Left cardiac atrium (tissue), 4 donors: Measurements from ENCODE around the gene EIF4G3. TPM values are rescaled to one million over a fixed set of nuclear protein-coding genes. Genes with fewer than 3 reads are reported as not detected.
"Not testable (repeated sequence)": the region's sequence is repeated elsewhere in the genome, so short reads cannot be mapped to it uniquely, and the experiment has no call there.

Source experiments
- ATAC-seq, 2 donors: fragments of 200-7000 bp; cut with Tn5 transposase; one replicate each; pipeline ENCODE4 v1.9.1; 2020; ENCODE audit warnings: mild to moderate bottlenecking in 2 of 2, moderate library complexity in 2 of 2
- DNase-seq: peaks from one replicate; pipeline ENCODE4 v3.0.0-alpha.2; 2020
- intact Hi-C, 2 donors: fragments of 100-400 bp; cut with DNase I; formaldehyde crosslinking; loops; one replicate each; pipeline versions ENCODE4 v1.14.1 to v1.15.1; 2022 to 2023
- total RNA-seq, 2 donors: library from RNA; stranded (reverse); fragmentation: NEBNext Ultra II Directional; extraction: Animal tissue kit (Norgen Biotek cat#: 25700); gene quantifications; one replicate each; pipeline ENCODE4 v1.2.1, GENCODE V29; 2021
- donor health status: DM: no; HTN: yes; CAD: no.
- donor health status: DM: no; HTN: yes; CAD: no; lungs with severe emphysema.
- donor health status: DM: yes; HTN: yes; CAD: no.
- donor health status: Dilated cardiomyopathy.

Gene EIF4G3
- total RNA-seq, 2 donors from 2014 or later, result 38.2 to 48.2 TPM

GRCh38 chr1:21091053-21091690, 85.5 kb downstream of the EIF4G3 start:
- DNase-seq (peak; percentile 38), ATAC-seq (peak in 1 of 2 donors; percentile 80)
- intact Hi-C loops, result not testable (repeated sequence)

GRCh38 chr1:21090463-21090862, 86.2 kb downstream of the EIF4G3 start:
- intact Hi-C loops, result no loop called here
- DNase-seq, result no peak
- ATAC-seq, result peak in 1 of 2 donors; percentile 41

DNA sequence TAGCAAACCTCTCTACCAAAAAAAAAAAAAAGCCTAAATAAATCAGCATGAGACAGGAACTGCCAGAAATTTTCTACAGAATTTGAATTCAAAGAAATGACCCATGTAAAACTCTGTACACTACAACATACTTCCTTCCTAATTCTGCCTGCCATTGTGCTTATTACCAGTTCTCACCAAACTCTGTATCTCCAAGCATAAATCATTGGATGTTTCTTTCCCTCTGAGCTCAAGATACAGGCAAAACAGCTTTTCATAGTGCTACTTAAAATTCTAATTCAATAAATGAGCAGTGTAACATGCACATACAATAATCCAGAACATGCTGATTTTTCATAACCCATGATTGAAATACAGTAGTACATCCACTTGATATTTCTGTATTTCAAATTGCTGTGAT, 87.0 kb downstream of the EIF4G3 start:
- DNase-seq (no peak), ATAC-seq (no peak)
- intact Hi-C loops, result no loop called here

GRCh38 chr1:21089299-21089698, 87.4 kb downstream of the EIF4G3 start:
- ATAC-seq (no peak), DNase-seq (no peak)
- intact Hi-C loops, result no loop called here

GRCh38 chr1:21084111-21084810, 92.4 kb downstream of the EIF4G3 start:
- intact Hi-C loops, result no loop called here
- DNase-seq (no peak), ATAC-seq (no peak)

DNA sequence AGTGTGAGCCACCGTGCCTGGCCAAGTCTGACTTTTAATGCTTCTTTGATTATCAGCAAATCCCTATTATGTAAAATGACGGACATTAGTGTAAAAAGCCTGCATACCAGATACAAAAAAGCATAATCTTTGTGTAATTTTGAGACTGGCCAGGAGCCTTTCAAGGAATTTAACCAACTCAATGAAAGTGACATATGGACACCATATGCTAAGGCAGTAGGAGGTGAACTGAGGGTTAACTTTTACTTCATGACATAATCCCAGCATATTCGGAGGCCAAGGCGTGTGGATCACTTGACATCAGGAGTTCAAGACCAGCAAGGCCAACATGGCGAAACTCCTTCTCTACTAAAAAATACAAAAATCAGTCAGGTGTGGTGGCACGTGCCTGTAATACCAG, 94.6 kb downstream of the EIF4G3 start:
- intact Hi-C loops, result no loop called here

GRCh38 chr1:21077085-21077484, 99.6 kb downstream of the EIF4G3 start:
- no peak for DNase-seq
- ATAC-seq, result peak in 1 of 2 donors; percentile 54
- intact Hi-C loops, result no loop called here

More for the DNA sequence above, 94.6 kb downstream of the EIF4G3 start:
- no peak for ATAC-seq
- DNase-seq, result no peak

DNA sequence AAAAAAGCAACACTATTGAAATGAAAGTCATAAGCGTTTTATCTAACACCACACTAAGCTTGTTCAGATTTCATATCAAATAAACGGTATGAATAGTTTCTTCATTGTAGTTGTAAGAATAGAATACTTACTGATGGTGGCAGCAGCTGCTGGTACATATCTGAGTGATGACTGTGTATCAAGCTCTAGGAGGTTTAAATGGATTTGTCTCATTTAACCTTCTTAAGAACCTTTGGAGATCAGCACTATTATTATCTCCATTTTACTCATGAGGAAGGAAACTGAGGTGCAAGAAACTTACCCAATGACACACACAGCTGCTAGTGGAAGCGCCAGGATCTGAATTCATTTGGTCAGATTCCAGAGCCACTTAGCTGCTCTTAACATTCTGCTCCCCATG, 104.0 kb downstream of the EIF4G3 start:
- ATAC-seq (peak in 1 of 2 donors; percentile 24), DNase-seq (no peak)
- intact Hi-C loops, result no loop called here

DNA sequence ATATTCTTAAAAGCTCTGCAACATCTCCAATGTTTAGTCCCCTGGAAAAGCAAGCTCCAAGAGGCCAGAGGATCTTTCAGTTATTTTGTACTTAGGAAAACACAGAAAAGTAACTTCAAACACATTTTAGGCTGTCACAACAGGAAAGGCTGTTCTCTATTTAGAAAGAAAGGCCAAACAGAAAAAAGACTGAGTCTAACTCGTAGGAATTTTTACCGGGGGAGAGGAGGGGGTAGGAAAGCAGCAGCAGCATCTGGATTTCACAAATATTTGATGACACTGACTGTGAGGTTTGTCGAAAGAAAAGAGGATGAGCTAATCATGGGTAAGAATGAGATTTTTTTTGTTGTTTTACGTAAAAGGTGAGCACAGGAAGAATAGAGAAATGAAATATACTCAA, 107.1 kb downstream of the EIF4G3 start:
- DNase-seq (no peak), ATAC-seq (no peak)
- intact Hi-C loops, result no loop called here

GRCh38 chr1:21068937-21069336, 107.8 kb downstream of the EIF4G3 start:
- ATAC-seq (no peak), DNase-seq (no peak)
- intact Hi-C loops, result no loop called here

- no peak for DNase-seq
- no peak for ATAC-seq
- intact Hi-C loops, result no loop called here
Measured at GRCh38 chr1:21067551-21068227, 109.0 kb downstream of the EIF4G3 start.

DNA sequence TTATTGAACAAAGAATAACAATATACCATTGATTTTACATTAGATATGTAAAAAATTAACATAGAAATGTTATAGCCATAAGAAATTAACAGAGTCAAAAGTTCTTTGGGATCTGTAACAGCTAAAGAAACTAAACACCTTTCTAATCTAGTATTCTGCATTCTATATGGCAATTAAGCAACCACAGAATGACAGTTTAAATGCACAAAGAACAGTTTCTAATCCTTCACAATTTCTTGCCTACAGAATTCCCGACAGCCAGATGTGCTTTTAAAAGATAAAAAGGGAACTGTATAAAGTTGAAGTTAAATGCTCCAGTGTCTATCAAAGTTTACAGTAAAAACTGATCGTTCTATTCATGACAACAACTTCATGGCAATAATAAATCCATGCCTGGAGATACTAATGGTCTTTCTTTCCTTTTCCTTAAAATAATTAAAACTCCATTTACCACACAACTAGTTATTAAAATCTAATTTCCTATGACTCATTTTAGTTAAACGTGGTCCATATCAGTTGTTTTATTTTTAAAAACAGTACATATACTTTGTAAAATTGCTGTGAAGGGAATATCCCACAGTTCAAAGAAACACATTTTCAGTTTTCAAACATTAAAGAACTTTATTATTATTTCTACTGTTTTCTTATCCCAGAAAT, 110.2 kb downstream of the EIF4G3 start:
- intact Hi-C loops, result no loop called here
- no peak for ATAC-seq
- no peak for DNase-seq

GRCh38 chr1:21065851-21066250, 110.8 kb downstream of the EIF4G3 start:
- ATAC-seq (no peak), DNase-seq (no peak)
- intact Hi-C loops, result no loop called here

DNA sequence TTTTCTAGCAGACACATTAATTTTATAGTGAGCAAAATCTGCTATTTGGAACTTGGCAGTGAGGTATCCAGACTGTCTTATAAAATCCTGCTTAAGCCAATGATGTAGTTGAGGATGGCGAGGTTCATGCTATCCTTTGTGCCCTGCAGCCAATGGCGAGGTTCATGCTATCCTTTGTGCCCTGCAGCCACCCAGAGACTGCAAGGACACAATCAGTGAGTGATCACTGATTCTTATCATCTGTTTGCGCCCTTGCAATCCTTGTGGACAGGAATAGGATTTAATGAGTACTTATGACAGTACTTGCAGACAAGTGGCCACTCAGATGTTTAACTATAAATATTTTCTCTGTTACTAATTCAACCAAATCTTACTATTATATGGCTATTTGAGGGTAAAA, 112.6 kb downstream of the EIF4G3 start:
- intact Hi-C loops, result no loop called here
- DNase-seq, result no peak
- no peak for ATAC-seq

- intact Hi-C loops, result no loop called here
- peak in 1 of 2 donors; percentile 22 for ATAC-seq
Measured at GRCh38 chr1:21060523-21060922, 116.2 kb downstream of the EIF4G3 start.

GRCh38 chr1:21059021-21059420, 117.7 kb downstream of the EIF4G3 start:
- intact Hi-C loops, result no loop called here
- ATAC-seq, result no peak
- no peak for DNase-seq

More at GRCh38 chr1:21060523-21060922, 116.2 kb downstream of the EIF4G3 start:
- no peak for DNase-seq

DNA sequence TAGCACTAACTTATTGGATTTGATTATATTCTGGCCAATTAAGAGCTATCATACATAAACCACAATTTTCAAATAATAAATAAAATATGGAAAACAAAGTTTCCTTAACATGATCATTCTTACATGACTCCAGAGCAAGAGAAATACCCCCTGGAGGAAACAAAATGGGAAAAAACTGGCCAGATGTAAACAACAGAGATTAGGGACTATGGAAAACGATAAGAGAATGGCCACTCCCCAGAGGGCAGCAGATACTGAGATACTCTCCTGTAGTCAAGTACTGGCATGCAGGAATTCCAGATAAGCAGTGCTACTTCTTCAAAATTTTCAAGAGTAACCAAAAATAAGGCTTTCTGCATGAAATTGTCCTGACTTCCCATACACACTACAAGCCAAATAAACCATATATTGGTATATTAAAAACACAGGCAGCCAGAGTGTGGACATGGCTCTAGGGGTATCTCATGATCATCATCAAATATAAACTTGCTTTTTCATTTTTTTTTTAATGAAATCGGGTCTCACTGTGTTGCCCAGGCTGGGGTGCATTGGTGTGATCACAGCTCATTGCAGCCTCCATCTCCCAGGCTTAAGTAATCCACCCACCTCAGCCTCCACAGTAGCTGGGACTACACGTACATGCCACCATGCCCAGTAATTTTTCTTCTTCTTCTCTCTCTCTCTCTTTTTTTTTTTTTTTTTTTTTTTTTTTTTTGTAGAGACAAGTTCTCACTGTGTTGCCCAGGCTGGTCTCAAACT, 118.5 kb downstream of the EIF4G3 start:
- intact Hi-C loops, result no loop called here
- ATAC-seq (no peak), DNase-seq (no peak)

GRCh38 chr1:21053189-21053928, 123.3 kb downstream of the EIF4G3 start:
- DNase-seq, intact Hi-C loops, ATAC-seq: not testable (repeated sequence)
